ENCODE measurements around the gene KLK8. TPM values are rescaled to one million over a fixed set of nuclear protein-coding genes. Genes with fewer than 3 reads are reported as not detected.

Gene KLK8, protein sequence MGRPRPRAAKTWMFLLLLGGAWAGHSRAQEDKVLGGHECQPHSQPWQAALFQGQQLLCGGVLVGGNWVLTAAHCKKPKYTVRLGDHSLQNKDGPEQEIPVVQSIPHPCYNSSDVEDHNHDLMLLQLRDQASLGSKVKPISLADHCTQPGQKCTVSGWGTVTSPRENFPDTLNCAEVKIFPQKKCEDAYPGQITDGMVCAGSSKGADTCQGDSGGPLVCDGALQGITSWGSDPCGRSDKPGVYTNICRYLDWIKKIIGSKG
- not detected for total RNA-seq

DNA sequence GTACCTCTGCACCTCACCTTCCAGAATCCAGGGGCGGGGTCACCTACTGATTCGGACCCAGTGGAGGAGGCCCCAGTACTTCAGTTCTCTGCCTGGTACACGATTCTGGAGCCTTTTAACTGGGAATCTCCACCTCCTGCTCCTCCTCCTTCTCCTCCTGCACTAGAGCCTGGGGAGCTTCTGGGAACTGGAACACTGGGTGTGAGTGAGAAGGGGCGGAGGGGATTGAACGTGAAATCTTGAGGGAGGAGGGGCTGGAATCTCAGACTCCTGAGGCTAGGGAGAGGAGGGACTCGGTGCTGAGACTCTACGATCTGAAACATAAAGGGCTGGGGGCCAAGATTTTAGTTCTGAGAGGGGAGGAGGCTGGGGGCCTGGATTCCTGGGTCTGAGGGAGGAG lies at the start of gene KLK8:
TSS of gene KLK8 (minus strand) at position 90 of the 400 bp plus-strand sequence. CDS start 437 bp downstream, outside the sequence.
- CTCF ChIA-PET, result no interaction called here
- POLR2A ChIA-PET, result no interaction called here
- Mint-ChIP-seq H3K4me3 (no peak within 1 kb of the TSS), H3K27me3 (peaks cover 35% of the 10 kb centered on the region), H3K4me1 (ENCODE audit: low read depth) (no peaks in the 10 kb centered on the region), H3K9me3 (no peaks in the 10 kb centered on the region), H3K27ac (no peak within 1 kb of the TSS), H3K36me3 (no peaks in the 10 kb centered on the region)
- intact Hi-C loops (cut with micrococcal nuclease), result no loop called here
- DNase-seq, result no peak

DNA sequence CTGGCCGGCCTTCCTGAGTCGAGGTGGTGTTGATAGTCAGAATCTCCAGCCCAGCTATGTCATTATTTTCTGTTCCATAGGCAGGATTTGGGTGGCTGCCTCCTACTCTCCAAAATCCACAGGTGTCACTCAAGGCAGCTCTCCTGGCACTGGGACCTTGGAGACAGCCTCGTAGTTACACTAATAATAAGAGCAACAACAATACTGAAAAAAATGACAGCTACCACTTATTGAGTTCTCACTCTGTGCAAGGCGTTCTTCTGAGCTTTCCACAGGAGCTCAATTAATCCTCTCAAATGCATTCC lies 45.6 kb upstream of the KLK8 start:
- intact Hi-C loops (cut with micrococcal nuclease), result no loop called here
- no peaks in the 10 kb centered on the region for H3K36me3 Mint-ChIP-seq
- CTCF ChIA-PET, result no interaction called here

DNA sequence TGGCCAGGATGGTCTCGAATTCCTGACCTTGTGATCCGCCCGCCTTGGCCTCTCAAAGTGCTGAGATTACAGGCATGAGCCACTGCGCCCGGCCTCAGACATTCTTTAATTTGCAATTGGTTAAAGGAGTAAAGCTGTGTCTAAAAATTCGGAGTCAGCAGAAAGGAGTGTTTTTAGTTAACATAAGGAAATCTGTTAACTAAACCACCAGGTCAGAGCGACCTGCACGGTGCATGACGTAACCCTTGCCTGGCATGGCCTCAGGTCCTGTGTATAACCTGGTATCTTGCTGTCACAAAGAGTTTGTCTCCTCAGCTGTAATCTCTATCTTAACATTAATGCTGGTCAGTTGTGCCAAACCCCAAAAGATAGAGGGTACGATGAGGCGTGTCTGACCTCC lies 42.9 kb upstream of the KLK8 start:
- intact Hi-C loops (cut with micrococcal nuclease), result no loop called here
- ChIA-PET POLR2A (no interaction called here), CTCF (interaction anchor here (1.0 kb wide), 1 partner anchor 170 kb away, joined by 5 read pairs; no protein-coding TSS in a partner anchor)
- no peak for DNase-seq
- Mint-ChIP-seq H3K27ac (no peak overlapping the region), H3K9me3 (no peaks in the 10 kb centered on the region), H3K36me3 (no peaks in the 10 kb centered on the region), H3K27me3 (peaks cover 6% of the 10 kb centered on the region), H3K4me1 (ENCODE audit: low read depth) (no peaks in the 10 kb centered on the region), H3K4me3 (no peak overlapping the region)

More for the DNA sequence above, 45.6 kb upstream of the KLK8 start:
- DNase-seq, result no peak
- Mint-ChIP-seq H3K4me3 (no peak overlapping the region), H3K27me3 (peaks cover 11% of the 10 kb centered on the region), H3K9me3 (no peaks in the 10 kb centered on the region), H3K27ac (no peak overlapping the region), H3K4me1 (ENCODE audit: low read depth) (no peaks in the 10 kb centered on the region)
- POLR2A ChIA-PET, result no interaction called here

DNA sequence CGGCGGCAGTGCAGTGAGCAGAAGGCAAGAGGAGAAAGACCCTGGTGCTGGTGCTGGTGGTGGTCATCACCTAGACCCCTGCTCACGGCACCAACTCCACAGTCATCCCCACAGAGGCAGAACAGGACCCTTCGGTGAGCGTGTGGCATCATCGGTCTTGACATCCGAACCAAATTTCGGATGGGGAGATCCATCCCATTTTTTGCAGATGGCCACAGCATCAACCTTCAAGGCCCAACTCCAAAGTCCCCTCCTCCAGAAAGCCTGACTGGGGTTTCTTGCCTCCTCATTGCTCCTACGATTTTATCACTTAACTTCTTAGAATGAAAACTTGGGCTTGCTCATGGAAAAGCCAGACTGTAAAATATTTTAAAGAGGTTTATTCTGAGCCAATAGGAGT lies 42.1 kb upstream of the KLK8 start:
- no peaks in the 10 kb centered on the region for H3K36me3 Mint-ChIP-seq
- no peaks in the 10 kb centered on the region for H3K9me3 Mint-ChIP-seq
- POLR2A ChIA-PET, result no interaction called here
- no peaks in the 10 kb centered on the region for H3K4me1 Mint-ChIP-seq (ENCODE audit: low read depth)
- no peak overlapping the region for H3K4me3 Mint-ChIP-seq
- CTCF ChIA-PET, result no interaction called here
- H3K27ac Mint-ChIP-seq, result no peak overlapping the region
- H3K27me3 Mint-ChIP-seq, result peaks cover 3% of the 10 kb centered on the region
- intact Hi-C loops (cut with micrococcal nuclease), result no loop called here
- no peak for DNase-seq

DNA sequence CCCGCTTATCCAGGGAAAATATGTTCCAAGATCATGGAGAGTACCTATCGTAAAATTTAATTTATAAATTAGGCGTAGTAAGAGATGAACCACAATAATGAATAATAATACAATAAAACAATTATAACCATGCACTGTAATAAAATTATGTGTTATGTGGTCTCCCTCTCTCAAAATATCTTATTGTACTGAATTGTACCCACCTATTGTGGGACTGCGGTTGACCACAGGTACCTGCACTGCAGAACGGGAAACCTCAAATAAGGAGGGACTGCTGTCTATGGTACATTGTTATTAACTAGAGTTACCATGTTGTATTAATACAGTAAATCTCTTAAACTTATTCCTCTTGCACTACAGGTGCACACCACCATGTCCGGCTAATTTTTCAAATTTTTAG lies 38.7 kb upstream of the KLK8 start:
- intact Hi-C loops (cut with micrococcal nuclease), result no loop called here
- no peaks in the 10 kb centered on the region for H3K4me1 Mint-ChIP-seq (ENCODE audit: low read depth)
- H3K36me3 Mint-ChIP-seq, result no peaks in the 10 kb centered on the region
- peaks cover 1% of the 10 kb centered on the region for H3K27me3 Mint-ChIP-seq
- no peaks in the 10 kb centered on the region for H3K9me3 Mint-ChIP-seq
- CTCF ChIA-PET, result no interaction called here
- POLR2A ChIA-PET, result no interaction called here
- H3K27ac Mint-ChIP-seq, result no peak overlapping the region
- no peak for DNase-seq
- H3K4me3 Mint-ChIP-seq, result no peak overlapping the region

DNA sequence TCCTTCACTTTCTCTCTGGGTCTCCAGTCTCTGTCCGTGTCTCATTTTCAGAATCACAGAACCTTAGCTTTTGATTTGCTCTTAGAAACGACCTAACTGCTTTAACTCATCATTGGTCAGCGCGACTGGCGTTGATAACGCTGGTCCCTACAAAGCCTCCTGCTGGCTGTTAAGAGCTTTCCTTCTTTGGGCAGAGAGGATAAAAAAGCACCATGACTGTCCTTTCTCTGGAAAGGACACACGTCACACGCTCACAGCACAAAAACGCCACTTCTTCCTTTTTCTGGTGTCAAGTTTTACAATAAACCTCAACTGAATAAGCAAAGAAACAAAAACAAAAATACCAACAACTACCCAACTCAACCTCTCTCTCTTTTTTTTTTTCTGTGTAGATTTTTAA lies 35.1 kb upstream of the KLK8 start:
- Mint-ChIP-seq H3K36me3 (no peaks in the 10 kb centered on the region), H3K27ac (no peak overlapping the region), H3K27me3 (peaks cover 6% of the 10 kb centered on the region), H3K9me3 (no peaks in the 10 kb centered on the region), H3K4me1 (ENCODE audit: low read depth) (no peaks in the 10 kb centered on the region), H3K4me3 (no peak overlapping the region)
- no peak for DNase-seq
- ChIA-PET POLR2A (no interaction called here), CTCF (no interaction called here)
- intact Hi-C loops (cut with micrococcal nuclease), result no loop called here

DNA sequence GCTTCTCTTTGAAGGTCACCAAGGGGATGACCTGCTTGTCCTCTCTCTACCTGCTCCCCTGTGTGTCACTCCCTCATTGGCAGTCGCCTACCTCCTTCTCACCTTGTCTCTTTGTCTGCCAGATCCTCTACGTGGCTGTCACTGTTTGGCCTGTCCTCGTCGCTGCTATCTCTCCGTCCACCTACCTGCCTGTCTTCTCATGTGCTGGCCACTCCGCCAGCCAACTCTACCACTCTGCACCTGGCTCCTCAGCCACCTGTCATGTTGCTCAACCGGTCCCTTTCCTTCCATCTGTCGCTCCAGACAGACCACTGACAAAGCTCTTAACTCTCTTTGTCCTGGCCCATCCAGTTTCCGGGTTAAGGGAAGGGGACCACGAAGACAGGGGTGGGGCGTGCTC lies 33.3 kb upstream of the KLK8 start, which contains the start of gene KLK12:
TSS of gene KLK12 (minus strand) at position 299 of the 400 bp plus-strand sequence. CDS start 381 bp downstream, outside the sequence.
- POLR2A ChIA-PET, result no interaction called here
- Mint-ChIP-seq H3K36me3 (no peaks in the 10 kb centered on the region), H3K27ac (no peak within 1 kb of the TSS), H3K4me3 (no peak within 1 kb of the TSS), H3K4me1 (ENCODE audit: low read depth) (no peaks in the 10 kb centered on the region), H3K9me3 (no peaks in the 10 kb centered on the region), H3K27me3 (peaks cover 14% of the 10 kb centered on the region)
- CTCF ChIA-PET, result no interaction called here
- intact Hi-C loops (cut with micrococcal nuclease), result no loop called here
- no peak for DNase-seq

DNA sequence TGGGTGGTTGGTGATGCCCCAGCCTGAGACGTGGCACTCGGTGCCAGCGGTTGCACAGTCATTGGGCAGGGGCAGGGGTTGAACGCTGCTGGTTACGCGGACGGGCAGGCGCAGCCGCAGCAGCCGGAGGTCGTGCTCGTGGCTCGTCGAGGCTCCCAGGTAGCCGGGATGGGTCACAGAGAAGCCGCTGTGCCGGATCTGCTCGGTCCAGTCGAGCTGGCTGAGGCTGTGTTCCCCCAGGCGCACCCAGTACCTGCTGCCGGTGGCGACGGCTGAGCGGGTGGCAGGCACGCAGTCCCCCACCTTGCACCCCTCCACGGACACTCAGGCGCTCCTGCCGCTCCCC lies 30.4 kb upstream of the KLK8 start:
- Mint-ChIP-seq H3K27me3 (peaks cover 18% of the 10 kb centered on the region), H3K9me3 (no peaks in the 10 kb centered on the region), H3K4me3 (no peak overlapping the region), H3K4me1 (ENCODE audit: low read depth) (no peaks in the 10 kb centered on the region), H3K36me3 (no peaks in the 10 kb centered on the region), H3K27ac (no peak overlapping the region)
- intact Hi-C loops (cut with micrococcal nuclease), result no loop called here
- DNase-seq, result no peak
- CTCF ChIA-PET, result no interaction called here
- POLR2A ChIA-PET, result no interaction called here

DNA sequence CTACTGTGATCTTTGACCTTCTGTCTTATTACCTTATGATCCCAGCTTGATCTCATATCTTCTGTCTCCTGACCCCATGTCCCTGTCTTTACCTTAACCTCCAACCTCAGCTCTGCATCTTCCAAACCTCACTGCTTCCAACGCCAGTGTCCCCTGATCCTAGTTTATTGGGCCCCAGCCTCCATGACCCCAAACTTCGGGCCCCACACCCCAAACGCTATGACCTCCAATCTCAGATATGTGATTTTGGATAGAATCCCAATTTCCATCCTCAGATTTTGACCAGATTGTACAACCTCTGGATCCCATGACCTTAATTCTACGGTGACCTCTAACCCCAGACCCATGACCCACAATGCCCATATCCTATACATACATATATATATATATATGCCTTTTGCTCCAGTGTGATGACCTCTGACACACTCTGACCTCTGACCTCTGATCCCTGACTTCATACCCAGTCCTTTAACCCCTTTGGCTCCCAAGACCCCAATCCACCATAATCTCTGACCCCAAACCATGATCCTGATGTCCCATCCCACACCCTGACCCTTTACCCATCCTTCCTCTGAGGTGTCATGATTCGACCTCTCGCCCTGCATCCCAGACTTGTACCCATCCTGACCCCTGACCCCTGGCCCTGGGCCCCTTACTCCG lies 29.9 kb upstream of the KLK8 start:
- intact Hi-C loops (cut with micrococcal nuclease), result no loop called here
- H3K27ac Mint-ChIP-seq, result no peak overlapping the region
- H3K27me3 Mint-ChIP-seq, result peaks cover 20% of the 10 kb centered on the region

DNA sequence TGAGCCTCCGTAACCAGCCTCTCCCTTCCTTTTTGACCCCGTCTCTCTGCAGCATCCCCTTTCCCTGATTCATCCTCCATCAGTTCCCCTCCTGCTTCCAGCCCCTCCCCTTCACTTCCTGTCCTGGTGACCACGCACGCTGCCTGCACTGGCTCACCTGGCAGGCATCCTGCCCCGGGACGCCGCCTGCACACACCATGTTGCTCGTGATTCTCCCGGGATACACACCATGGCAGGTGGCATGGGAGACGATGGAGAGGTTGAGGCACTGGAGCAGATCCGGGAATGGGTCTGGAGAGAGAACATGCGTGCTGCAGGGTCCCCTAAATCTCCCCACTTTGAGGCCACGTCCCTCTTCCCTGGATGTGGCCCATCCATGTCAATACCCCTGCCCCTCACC lies 29.2 kb upstream of the KLK8 start:
- H3K36me3 Mint-ChIP-seq, result no peaks in the 10 kb centered on the region
- H3K27me3 Mint-ChIP-seq, result peaks cover 20% of the 10 kb centered on the region
- POLR2A ChIA-PET, result no interaction called here
- no peak overlapping the region for H3K4me3 Mint-ChIP-seq
- no peaks in the 10 kb centered on the region for H3K4me1 Mint-ChIP-seq (ENCODE audit: low read depth)
- no peaks in the 10 kb centered on the region for H3K9me3 Mint-ChIP-seq
- CTCF ChIA-PET, result no interaction called here
- no peak for DNase-seq
- intact Hi-C loops (cut with micrococcal nuclease), result no loop called here
- H3K27ac Mint-ChIP-seq, result no peak overlapping the region

More for the DNA sequence above, 29.9 kb upstream of the KLK8 start:
- no peak for DNase-seq
- Mint-ChIP-seq H3K36me3 (no peaks in the 10 kb centered on the region), H3K4me3 (no peak overlapping the region), H3K9me3 (no peaks in the 10 kb centered on the region), H3K4me1 (ENCODE audit: low read depth) (no peaks in the 10 kb centered on the region)
- ChIA-PET POLR2A (no interaction called here), CTCF (no interaction called here)

DNA sequence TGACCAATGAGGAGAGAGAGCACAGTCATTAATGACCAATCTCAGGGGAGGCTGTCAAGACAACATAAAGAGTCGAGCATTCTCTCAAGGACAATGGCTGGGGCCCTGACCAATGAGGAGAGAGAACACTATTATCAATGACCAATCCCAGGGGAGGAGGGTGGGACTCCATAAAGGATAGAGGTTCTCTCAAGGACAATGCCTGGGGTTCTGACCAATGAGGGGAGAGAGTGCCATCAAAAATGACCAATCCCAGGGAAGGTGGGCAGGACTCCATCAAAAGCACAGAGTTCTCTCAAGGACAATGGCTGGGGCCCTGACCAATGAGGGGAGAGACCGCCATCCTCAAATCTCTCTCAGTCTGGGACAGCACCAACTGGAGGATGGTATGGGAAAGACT lies 28.3 kb upstream of the KLK8 start:
- no peak overlapping the region for H3K4me3 Mint-ChIP-seq
- H3K27me3 Mint-ChIP-seq, result peaks cover 21% of the 10 kb centered on the region
- H3K4me1 Mint-ChIP-seq (ENCODE audit: low read depth), result no peaks in the 10 kb centered on the region
- H3K27ac Mint-ChIP-seq, result no peak overlapping the region
- CTCF ChIA-PET, result no interaction called here
- no peak for DNase-seq
- H3K9me3 Mint-ChIP-seq, result no peaks in the 10 kb centered on the region
- no peaks in the 10 kb centered on the region for H3K36me3 Mint-ChIP-seq
- POLR2A ChIA-PET, result no interaction called here
- intact Hi-C loops (cut with micrococcal nuclease), result no loop called here

DNA sequence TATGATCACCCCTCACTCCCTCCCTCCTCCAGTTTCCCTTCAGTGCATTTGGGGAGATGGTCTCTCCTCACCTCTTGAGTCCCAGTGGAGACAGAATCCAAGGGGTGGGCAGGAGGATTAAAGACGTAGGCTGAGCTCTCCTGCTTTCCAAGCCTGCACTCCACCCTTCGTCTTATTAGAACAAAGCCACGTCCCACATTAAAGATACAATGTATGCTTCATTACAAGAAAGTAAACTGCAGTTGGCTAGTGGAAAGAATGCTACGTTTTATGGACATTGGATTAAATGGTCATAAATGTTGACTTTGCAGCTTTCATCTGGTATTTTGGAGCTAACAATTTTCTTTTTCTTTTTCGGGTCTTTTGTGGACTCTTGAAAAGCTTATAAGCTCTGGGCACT lies 26.5 kb upstream of the KLK8 start:
- ChIA-PET POLR2A (no interaction called here), CTCF (no interaction called here)
- peaks cover 22% of the 10 kb centered on the region for H3K27me3 Mint-ChIP-seq
- H3K27ac Mint-ChIP-seq, result no peak overlapping the region
- H3K4me1 Mint-ChIP-seq (ENCODE audit: low read depth), result no peaks in the 10 kb centered on the region
- H3K9me3 Mint-ChIP-seq, result no peaks in the 10 kb centered on the region
- H3K4me3 Mint-ChIP-seq, result no peak overlapping the region
- intact Hi-C loops (cut with micrococcal nuclease), result no loop called here
- H3K36me3 Mint-ChIP-seq, result no peaks in the 10 kb centered on the region
- no peak for DNase-seq

DNA sequence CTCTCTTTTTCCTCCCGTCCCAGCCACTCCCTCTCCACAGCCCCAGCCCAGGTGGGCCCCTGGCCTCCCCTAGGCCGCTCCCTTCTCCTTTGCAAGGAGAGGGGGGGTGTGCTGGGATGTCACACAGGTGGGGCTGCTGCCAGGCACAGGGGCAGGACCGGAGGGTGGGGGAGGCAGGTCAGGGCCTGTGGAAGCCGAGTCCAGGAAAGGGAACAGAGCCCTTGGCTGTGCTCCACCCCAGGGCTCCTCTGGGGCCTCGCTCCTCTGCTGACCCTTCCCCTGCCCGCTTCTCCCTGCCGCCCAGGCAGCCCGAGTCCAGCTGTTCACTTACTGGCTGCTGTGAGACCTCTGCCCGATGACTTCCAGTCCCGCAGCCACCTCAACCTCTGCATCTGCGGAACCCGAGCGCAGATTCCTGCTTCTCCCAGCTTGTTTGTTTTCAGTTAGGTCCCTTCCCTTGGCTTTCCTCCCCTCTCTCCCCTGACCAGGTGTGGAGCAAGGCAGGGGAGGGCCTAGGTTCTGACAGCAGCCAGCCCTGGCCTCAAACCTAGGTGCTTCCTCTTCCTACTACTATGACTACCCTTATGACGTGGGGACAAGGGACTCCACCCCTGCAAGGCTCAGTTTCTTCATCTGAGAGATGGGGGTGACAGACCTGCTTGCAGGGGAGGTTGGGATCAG lies 25.9 kb upstream of the KLK8 start:
- H3K27ac Mint-ChIP-seq, result no peak overlapping the region
- CTCF ChIA-PET, result no interaction called here

More for the DNA sequence above, 25.9 kb upstream of the KLK8 start:
- no peak for DNase-seq
- H3K9me3 Mint-ChIP-seq, result no peaks in the 10 kb centered on the region
- intact Hi-C loops (cut with micrococcal nuclease), result no loop called here
- no peaks in the 10 kb centered on the region for H3K36me3 Mint-ChIP-seq
- no peaks in the 10 kb centered on the region for H3K4me1 Mint-ChIP-seq (ENCODE audit: low read depth)
- H3K4me3 Mint-ChIP-seq, result no peak overlapping the region
- POLR2A ChIA-PET, result no interaction called here
- peaks cover 22% of the 10 kb centered on the region for H3K27me3 Mint-ChIP-seq
